ENCODE data around the gene RBM7. TPM values are rescaled to one million over a fixed set of nuclear protein-coding genes. Genes with fewer than 3 reads are reported as not detected.

Gene RBM7
- total RNA-seq, 1 donor from 2014 or later: 30.1 TPM

DNA sequence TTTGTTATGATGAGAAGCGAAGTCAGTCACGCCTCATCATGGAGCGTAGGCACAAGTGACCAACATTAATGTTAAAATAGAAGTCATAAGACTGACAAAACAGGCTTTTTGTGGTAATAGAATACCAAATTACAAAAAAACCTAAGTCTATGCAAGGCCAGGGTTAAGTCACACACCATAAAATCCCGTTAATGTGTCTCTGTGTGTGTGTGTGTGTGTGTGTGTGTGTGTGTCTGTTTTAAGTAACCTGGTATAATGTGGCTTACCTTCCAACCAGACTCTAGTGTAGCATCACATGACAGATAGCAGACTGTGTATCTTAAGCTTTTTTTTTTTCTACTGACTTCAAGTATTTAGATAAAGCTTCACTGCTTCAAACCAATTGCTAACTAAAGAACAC, 38.1 kb upstream of the RBM7 start:
- no peak overlapping the region for H3K27ac ChIP-seq
- no peaks in the 10 kb centered on the region for H3K4me1 ChIP-seq
- DNase-seq (no peak), ATAC-seq (no peak)
- H3K9me3 ChIP-seq: no peaks in the 10 kb centered on the region
- no peak for TF ChIP-seq CTCF (IDR thresholded peaks at IDR 0.05)
- no peaks in the 10 kb centered on the region for H3K36me3 ChIP-seq
- peaks cover 5% of the 10 kb centered on the region for H3K27me3 ChIP-seq
- no peak overlapping the region for H3K4me3 ChIP-seq
- intact Hi-C loops (cut with DNase I): no loop called here

- H3K27ac ChIP-seq: no peak overlapping the region
- intact Hi-C loops (cut with DNase I): no loop called here
- TF ChIP-seq CTCF (IDR thresholded peaks at IDR 0.05): no peak
- H3K9me3 ChIP-seq: no peaks in the 10 kb centered on the region
- H3K4me1 ChIP-seq: no peaks in the 10 kb centered on the region
- DNase-seq (no peak), ATAC-seq (no peak)
- H3K4me3 ChIP-seq: no peak overlapping the region
- H3K27me3 ChIP-seq: peaks cover 7% of the 10 kb centered on the region
- no peaks in the 10 kb centered on the region for H3K36me3 ChIP-seq
These were observed 37.5 kb upstream of the RBM7 start for GRCh38 chr11:114362958-114363357.

- TF ChIP-seq CTCF (IDR thresholded peaks at IDR 0.05): no peak
- ATAC-seq (no peak), DNase-seq (no peak)
- H3K4me3 ChIP-seq: no peak overlapping the region
- H3K27ac ChIP-seq: no peak overlapping the region
- H3K9me3 ChIP-seq: no peaks in the 10 kb centered on the region
- no peaks in the 10 kb centered on the region for H3K36me3 ChIP-seq
- intact Hi-C loops (cut with DNase I): no loop called here
- no peaks in the 10 kb centered on the region for H3K4me1 ChIP-seq
- peaks cover 7% of the 10 kb centered on the region for H3K27me3 ChIP-seq
These were observed 33.9 kb upstream of the RBM7 start for GRCh38 chr11:114366331-114367243.

DNA sequence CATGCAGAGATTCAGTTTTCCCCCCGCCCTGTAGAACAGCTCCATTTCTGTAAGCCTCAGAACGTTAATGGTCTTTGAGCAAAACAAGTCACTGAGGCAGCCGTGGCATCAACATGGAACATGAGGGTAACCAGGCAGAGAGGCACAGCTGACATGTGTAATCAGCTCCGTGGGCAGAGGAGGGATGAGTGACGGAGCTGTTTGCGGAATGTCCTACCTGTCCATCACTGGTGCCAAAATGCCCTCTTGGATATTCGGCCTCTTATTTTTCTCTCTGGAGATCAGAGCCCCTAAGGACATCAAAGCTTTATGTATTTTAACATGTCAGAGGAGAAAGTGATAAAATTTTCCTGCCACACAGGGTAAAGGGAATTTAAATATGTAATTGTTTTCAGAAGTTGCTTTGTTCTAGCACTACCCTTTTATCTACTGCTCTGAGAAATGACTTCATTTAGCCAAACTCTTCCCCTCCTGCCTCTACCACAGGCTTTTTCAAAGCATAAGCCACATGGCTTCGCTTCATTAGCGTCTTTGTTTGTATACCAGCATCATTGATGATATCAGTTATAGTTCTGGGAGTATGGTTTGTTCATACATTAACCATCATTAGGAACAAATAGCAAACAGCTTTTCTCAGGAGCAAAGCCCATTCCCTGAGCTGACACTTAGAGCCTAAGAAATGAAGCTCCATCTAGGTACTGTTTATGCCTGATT, 33.1 kb upstream of the RBM7 start:
- no peaks in the 10 kb centered on the region for H3K4me1 ChIP-seq
- DNase-seq (no peak), ATAC-seq (no peak)
- intact Hi-C loops (cut with DNase I): no loop called here
- H3K27me3 ChIP-seq: peaks cover 7% of the 10 kb centered on the region
- no peak overlapping the region for H3K27ac ChIP-seq
- no peak for TF ChIP-seq CTCF (IDR thresholded peaks at IDR 0.05)
- no peak overlapping the region for H3K4me3 ChIP-seq
- H3K9me3 ChIP-seq: no peaks in the 10 kb centered on the region
- no peaks in the 10 kb centered on the region for H3K36me3 ChIP-seq

- no peak for DNase-seq
- ATAC-seq: no peak
- Histone ChIP-seq H3K4me3 (no peak overlapping the region), H3K36me3 (no peaks in the 10 kb centered on the region), H3K27ac (no peak overlapping the region), H3K27me3 (peaks cover 7% of the 10 kb centered on the region), H3K9me3 (no peaks in the 10 kb centered on the region), H3K4me1 (no peaks in the 10 kb centered on the region)
- intact Hi-C loops (cut with DNase I): no loop called here
- no peak for TF ChIP-seq CTCF (IDR thresholded peaks at IDR 0.05)
These were observed 31.4 kb upstream of the RBM7 start for GRCh38 chr11:114368918-114369680.

Data from upper lobe of right lung (tissue), 1 donor.